PC-9 (cell line): Measurements from ENCODE around the gene PRM3. TPM values are rescaled to one million over a fixed set of nuclear protein-coding genes. Genes with fewer than 3 reads are reported as not detected.

Source experiments
- BruUV-seq: library from RNA; stranded (reverse); fragments of 400-500 nt; replicated peaks from 2 replicates; lab custom pipeline; 2021; lab: Mats Ljungman, UMichigan
- CTCF ChIA-PET: fragments of 300-600 bp; sonication (Branson Sonifier 250); formaldehyde crosslinking; loops from one replicate; lab custom pipeline; 2022; ENCODE audit warnings: antibody characterized with exemption; lab: Charles Lee
- POLR2A ChIA-PET: fragments of 300-600 bp; sonication (Branson Sonifier 250); formaldehyde crosslinking; loops from one replicate; lab custom pipeline; 2022; ENCODE audit warnings: antibody characterized with exemption; ENCODE audit not compliant: unreplicated experiment; lab: Charles Lee
- DNase-seq, 2 experiments: peaks; one replicate each; pipeline versions ENCODE4 v3.0.0 to v3.0.0-alpha.2; 2015 to 2022; ENCODE audit warnings: mixed read lengths in 1 of 2
- H2AFZ ChIP-seq: fragments of 200-600 bp; sonication (generic); 2 replicates; pipeline ENCODE4 v1.8.1; 2017; ENCODE audit warnings: antibody characterized with exemption
- H3F3A ChIP-seq: fragments of 200-600 bp; sonication (generic); 2 replicates; pipeline ENCODE4 v1.8.1; 2017; ENCODE audit warnings: antibody characterized with exemption, mild to moderate bottlenecking, low read depth; ENCODE audit not compliant: insufficient read depth
- H3K27ac ChIP-seq: fragments of 200-600 bp; sonication (generic); 2 replicates; pipeline ENCODE4 v1.6.1; 2016; ENCODE audit warnings: mixed run types
- H3K27me3 ChIP-seq: fragments of 200-600 bp; sonication (generic); 2 replicates; pipeline ENCODE4 v1.6.1; 2016; ENCODE audit warnings: low read depth, mixed run types; ENCODE audit not compliant: insufficient read depth
- H3K36me3 ChIP-seq: fragments of 200-600 bp; sonication (generic); 2 replicates; pipeline ENCODE4 v1.6.1; 2016; ENCODE audit warnings: low read depth, mixed run types
- H3K4me1 ChIP-seq: fragments of 200-600 bp; sonication (generic); replicated peaks from 2 replicates; pipeline ENCODE4 v1.6.1; 2016; ENCODE audit warnings: mixed run types; ENCODE audit not compliant: insufficient read depth
- H3K4me2 ChIP-seq: fragments of 200-600 bp; sonication (generic); 2 replicates; pipeline ENCODE4 v1.6.1; 2017; ENCODE audit warnings: mixed run types
- H3K4me3 ChIP-seq: fragments of 200-600 bp; sonication (generic); 2 replicates; pipeline ENCODE4 v1.6.1; 2016; ENCODE audit warnings: mixed run types
- H3K79me2 ChIP-seq: fragments of 200-600 bp; sonication (generic); 2 replicates; pipeline ENCODE4 v1.6.1; 2017; ENCODE audit warnings: low read depth, mixed run types
- H3K9me2 ChIP-seq: fragments of 200-600 bp; sonication (generic); 2 replicates; pipeline ENCODE4 v1.8.1; 2017; ENCODE audit warnings: mild to moderate bottlenecking; ENCODE audit not compliant: insufficient read depth
- H3K9me3 ChIP-seq: fragments of 200-600 bp; sonication (generic); 2 replicates; pipeline ENCODE4 v1.8.1; 2016; ENCODE audit warnings: low read depth; ENCODE audit not compliant: insufficient read depth
- H4K20me1 ChIP-seq: fragments of 200-600 bp; sonication (generic); 2 replicates; pipeline ENCODE4 v1.8.1; 2017; ENCODE audit not compliant: insufficient read depth
- EZH2 ChIP-seq: fragments of 200-600 bp; sonication (generic); IDR thresholded peaks from 2 replicates; pipeline ENCODE4 v1.8.0; 2017; ENCODE audit warnings: antibody characterized with exemption, low read depth
- intact Hi-C: fragments of 100-400 bp; cut with micrococcal nuclease; formaldehyde crosslinking; loops from one replicate; pipeline ENCODE4 v1.10.0; 2022; ENCODE audit not compliant: unreplicated experiment
- total RNA-seq: library from RNA; stranded (reverse); gene quantifications from 2 replicates; pipeline ENCODE4 v1.2.3, GENCODE V29; 2021
- TF ChIP-seq, protein P1 (sequence below): fragments of 200-600 bp; sonication (generic); conservative IDR thresholded peaks from 2 replicates; pipeline ENCODE4 v1.6.1; 2017; ENCODE audit warnings: mixed run types, antibody characterized with exemption, mild to moderate bottlenecking, moderate library complexity

The PRM3 gene
- total RNA-seq, 1 experiment from 2014 or later: not detected

DNA sequence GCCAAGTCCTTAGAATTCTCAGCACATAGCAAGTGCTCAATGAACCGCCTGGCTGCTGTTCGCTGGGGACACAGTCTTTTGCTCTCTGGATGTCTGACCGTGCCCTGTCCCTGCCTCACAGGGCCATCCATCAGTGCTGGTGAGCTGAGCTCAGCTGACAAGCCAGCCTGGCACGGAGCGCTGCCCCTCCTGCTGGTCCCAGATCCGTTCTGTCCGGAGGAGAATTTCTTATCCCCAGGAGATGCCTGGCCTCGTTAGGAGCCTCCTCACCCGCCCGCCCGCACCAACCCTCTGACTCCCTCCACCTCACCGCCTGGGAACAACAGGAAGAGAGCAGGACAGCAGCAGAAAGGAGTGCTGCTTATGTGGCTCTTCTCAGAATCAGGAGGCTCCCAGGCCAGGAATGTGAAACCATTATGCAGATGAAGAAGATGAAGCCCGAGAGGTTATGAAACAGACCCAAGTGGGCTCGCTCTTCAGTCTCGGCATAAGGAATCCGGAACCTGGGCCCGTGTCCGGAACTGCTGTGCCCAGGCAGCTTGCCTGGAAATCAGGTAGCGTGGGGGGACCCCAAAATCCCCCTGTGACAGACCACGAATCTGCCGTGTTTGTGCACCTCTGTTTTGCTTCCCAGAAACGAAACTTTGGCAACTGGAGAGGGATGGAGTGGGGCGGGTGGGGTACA, 43.0 kb upstream of the PRM3 start:
- BruUV-seq: no TSS peak
- intact Hi-C loops: no loop called here
- ChIA-PET POLR2A (interaction anchor here (0.6 kb wide), 1 partner anchor 56 kb away, joined by 10 read pairs; no protein-coding TSS in a partner anchor), CTCF (no interaction called here)
- no peak overlapping the region for H3K4me3 ChIP-seq
- H4K20me1 ChIP-seq: no peaks in the 10 kb centered on the region
- no peak overlapping the region for H3K4me2 ChIP-seq
- no peak for TF ChIP-seq EZH2
- TF ChIP-seq, protein P1, sequence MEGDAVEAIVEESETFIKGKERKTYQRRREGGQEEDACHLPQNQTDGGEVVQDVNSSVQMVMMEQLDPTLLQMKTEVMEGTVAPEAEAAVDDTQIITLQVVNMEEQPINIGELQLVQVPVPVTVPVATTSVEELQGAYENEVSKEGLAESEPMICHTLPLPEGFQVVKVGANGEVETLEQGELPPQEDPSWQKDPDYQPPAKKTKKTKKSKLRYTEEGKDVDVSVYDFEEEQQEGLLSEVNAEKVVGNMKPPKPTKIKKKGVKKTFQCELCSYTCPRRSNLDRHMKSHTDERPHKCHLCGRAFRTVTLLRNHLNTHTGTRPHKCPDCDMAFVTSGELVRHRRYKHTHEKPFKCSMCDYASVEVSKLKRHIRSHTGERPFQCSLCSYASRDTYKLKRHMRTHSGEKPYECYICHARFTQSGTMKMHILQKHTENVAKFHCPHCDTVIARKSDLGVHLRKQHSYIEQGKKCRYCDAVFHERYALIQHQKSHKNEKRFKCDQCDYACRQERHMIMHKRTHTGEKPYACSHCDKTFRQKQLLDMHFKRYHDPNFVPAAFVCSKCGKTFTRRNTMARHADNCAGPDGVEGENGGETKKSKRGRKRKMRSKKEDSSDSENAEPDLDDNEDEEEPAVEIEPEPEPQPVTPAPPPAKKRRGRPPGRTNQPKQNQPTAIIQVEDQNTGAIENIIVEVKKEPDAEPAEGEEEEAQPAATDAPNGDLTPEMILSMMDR: no peak
- no peak for DNase-seq
- no peaks in the 10 kb centered on the region for H3K79me2 ChIP-seq
- H3F3A ChIP-seq: peaks cover 26% of the 10 kb centered on the region
- peaks cover 38% of the 10 kb centered on the region for H3K4me1 ChIP-seq
- no peak overlapping the region for H3K27ac ChIP-seq
- no peaks in the 10 kb centered on the region for H3K9me2 ChIP-seq
- H3K27me3 ChIP-seq: no peaks in the 10 kb centered on the region
- H2AFZ ChIP-seq: no peak overlapping the region
- no peaks in the 10 kb centered on the region for H3K9me3 ChIP-seq
- no peaks in the 10 kb centered on the region for H3K36me3 ChIP-seq

DNA sequence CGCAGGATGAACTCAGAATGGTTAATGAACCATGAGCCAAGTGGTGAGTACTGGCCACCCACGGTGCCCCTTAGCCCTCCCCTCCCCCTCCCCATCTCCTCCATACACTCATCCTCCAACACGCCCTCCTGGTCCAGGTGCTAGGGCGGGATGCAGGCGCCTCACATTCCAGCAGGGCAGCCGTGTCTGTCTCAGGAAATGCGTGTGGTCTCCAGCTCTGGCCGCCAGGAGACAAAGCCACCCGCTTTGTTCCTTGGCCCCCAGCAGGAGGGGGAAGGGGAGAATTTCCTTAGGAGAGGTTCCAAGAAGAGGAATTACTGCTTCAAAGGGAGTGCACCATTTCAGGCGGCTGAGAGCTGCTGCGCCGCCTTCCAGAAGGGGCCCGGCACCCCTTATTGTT, 42.1 kb upstream of the PRM3 start:
- CTCF ChIA-PET: no interaction called here
- BruUV-seq: no TSS peak
- peak; percentile 78 to 79 for DNase-seq

GRCh38 chr16:11314309-11314894, 41.0 kb upstream of the PRM3 start:
- Histone ChIP-seq H3K9me3 (no peaks in the 10 kb centered on the region), H3F3A (peaks cover 21% of the 10 kb centered on the region), H4K20me1 (no peaks in the 10 kb centered on the region), H3K4me3 (no peak overlapping the region), H3K36me3 (no peaks in the 10 kb centered on the region), H3K27ac (no peak overlapping the region), H2AFZ (no peak overlapping the region), H3K4me1 (peaks cover 32% of the 10 kb centered on the region), H3K27me3 (no peaks in the 10 kb centered on the region), H3K79me2 (no peaks in the 10 kb centered on the region), H3K4me2 (no peak overlapping the region), H3K9me2 (no peaks in the 10 kb centered on the region)
- no peak for TF ChIP-seq EZH2
- TF ChIP-seq, protein P1: no peak
- DNase-seq: no peak
- intact Hi-C loops: no loop called here
- no TSS peak for BruUV-seq
- CTCF ChIA-PET: no interaction called here
- POLR2A ChIA-PET: no interaction called here

More for the DNA sequence above, 42.1 kb upstream of the PRM3 start:
- intact Hi-C loops: no loop called here
- Histone ChIP-seq H3K9me2 (no peaks in the 10 kb centered on the region), H3K4me1 (peaks cover 38% of the 10 kb centered on the region), H2AFZ (no peak overlapping the region), H3K79me2 (no peaks in the 10 kb centered on the region), H3K27ac (no peak overlapping the region), H3F3A (peaks cover 21% of the 10 kb centered on the region), H3K4me3 (no peak overlapping the region), H3K27me3 (no peaks in the 10 kb centered on the region), H3K36me3 (no peaks in the 10 kb centered on the region), H3K9me3 (no peaks in the 10 kb centered on the region), H4K20me1 (no peaks in the 10 kb centered on the region), H3K4me2 (no peak overlapping the region)
- TF ChIP-seq, protein P1: no peak
- TF ChIP-seq EZH2: no peak
- POLR2A ChIA-PET: no interaction called here
